ENCODE data around the gene TNFSF8. TPM values are rescaled to one million over a fixed set of nuclear protein-coding genes. Genes with fewer than 3 reads are reported as not detected.

TNFSF8 gene
- total RNA-seq, 4 donors from 2014 or later = 0.54 to 3.9 (median 2.0) TPM

DNA sequence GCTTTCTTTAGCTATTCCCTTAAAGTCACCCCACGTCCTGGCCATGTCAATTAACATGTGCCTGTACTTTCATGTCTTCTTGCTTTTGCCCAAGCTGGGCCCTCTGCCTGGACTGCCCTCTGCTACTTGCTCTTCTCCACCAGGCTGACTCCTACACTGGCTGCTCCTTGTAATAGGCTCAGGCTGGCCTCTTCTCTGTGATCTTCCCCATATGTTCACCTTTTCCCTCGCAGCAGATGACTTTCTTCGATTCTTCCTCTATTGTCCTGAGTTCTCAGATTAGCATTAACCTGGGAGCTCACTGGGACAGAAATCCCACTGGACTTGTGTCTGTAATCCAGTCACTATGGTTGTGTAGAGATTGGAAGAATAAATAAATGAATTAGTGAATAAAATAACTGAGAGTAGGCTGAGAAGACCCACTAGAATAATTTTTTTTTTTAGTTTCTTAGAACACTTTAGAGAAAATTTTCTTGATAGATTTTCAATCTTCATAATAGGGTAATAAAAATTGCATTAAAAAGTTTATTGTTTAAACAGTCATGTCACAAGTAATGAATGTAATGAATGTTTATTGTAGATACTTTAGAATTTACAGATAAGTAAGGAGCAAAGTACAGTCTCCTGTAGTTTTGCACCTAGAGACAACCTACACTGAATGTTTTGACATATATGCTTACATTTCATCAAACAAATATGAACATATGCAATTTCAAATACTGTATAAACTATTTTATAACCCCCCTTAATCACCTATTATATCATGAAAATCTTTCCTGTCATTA lies 77.1 kb downstream of the TNFSF8 start:
- TF ChIP-seq POLR2A (IDR thresholded peaks at IDR 0.05) = no peak
- TF ChIP-seq, protein P1, sequence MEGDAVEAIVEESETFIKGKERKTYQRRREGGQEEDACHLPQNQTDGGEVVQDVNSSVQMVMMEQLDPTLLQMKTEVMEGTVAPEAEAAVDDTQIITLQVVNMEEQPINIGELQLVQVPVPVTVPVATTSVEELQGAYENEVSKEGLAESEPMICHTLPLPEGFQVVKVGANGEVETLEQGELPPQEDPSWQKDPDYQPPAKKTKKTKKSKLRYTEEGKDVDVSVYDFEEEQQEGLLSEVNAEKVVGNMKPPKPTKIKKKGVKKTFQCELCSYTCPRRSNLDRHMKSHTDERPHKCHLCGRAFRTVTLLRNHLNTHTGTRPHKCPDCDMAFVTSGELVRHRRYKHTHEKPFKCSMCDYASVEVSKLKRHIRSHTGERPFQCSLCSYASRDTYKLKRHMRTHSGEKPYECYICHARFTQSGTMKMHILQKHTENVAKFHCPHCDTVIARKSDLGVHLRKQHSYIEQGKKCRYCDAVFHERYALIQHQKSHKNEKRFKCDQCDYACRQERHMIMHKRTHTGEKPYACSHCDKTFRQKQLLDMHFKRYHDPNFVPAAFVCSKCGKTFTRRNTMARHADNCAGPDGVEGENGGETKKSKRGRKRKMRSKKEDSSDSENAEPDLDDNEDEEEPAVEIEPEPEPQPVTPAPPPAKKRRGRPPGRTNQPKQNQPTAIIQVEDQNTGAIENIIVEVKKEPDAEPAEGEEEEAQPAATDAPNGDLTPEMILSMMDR (IDR thresholded peaks at IDR 0.05) = no peak
- Histone ChIP-seq H3K36me3 (no peaks in the 10 kb centered on the region), H3K4me3 (no peak overlapping the region), H3K27ac (no peak overlapping the region), H3K9me3 (no peaks in the 10 kb centered on the region), H3K27me3 (no peaks in the 10 kb centered on the region), H3K4me1 (peaks cover 0 to 8% (median 7%) of the 10 kb centered on the region in 3 donors)
- ATAC-seq = no peak
- WGBS, 2 donors (ENCODE audit: low coverage in 1 of 2) = 57 to 77% methylated on average over 2 to 3 of the region's 3 CpGs

DNA sequence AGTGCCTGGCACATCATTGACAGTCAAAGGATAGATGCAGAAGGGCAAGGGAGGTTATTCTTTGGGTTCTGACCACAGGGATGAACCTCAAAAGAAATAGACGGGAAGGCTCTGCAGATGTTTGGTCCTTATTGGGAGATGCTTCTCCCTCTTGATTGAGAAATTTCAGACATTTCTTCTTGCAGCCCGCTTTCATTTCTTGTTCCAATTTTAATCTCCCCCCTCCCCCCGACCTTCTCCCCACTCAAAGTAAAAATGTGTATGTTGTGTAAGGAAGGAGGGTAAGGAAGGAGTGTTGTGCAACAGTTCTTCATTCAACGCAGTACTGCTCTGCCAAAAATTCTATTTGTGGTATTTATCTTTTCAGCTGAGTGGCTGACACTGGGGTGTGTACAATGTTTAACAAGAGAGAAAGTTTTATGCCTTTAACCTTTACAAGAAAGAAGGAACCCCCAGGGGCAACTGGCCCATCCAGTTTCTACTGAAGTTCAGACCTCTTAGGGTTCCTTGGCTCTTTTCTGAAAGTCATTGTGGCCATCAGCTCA lies 78.3 kb downstream of the TNFSF8 start:
- no peaks in the 10 kb centered on the region for H3K36me3 ChIP-seq
- H3K4me1 ChIP-seq = peaks cover 0 to 8% (median 7%) of the 10 kb centered on the region in 3 donors
- no peaks in the 10 kb centered on the region for H3K27me3 ChIP-seq
- 45 to 53% methylated on average over 4 of the region's 4 CpGs for WGBS, 2 donors (ENCODE audit: low coverage in 1 of 2)
- no peak overlapping the region for H3K27ac ChIP-seq
- H3K4me3 ChIP-seq = no peak overlapping the region
- ATAC-seq = peak; percentile 46
- TF ChIP-seq POLR2AphosphoS5 (IDR thresholded peaks at IDR 0.05) (no peak), POLR2A (IDR thresholded peaks at IDR 0.05) (no peak), EP300 (IDR thresholded peaks at IDR 0.05) (no peak)
- TF ChIP-seq, protein P1 (IDR thresholded peaks at IDR 0.05) = no peak
- no peaks in the 10 kb centered on the region for H3K9me3 ChIP-seq

DNA sequence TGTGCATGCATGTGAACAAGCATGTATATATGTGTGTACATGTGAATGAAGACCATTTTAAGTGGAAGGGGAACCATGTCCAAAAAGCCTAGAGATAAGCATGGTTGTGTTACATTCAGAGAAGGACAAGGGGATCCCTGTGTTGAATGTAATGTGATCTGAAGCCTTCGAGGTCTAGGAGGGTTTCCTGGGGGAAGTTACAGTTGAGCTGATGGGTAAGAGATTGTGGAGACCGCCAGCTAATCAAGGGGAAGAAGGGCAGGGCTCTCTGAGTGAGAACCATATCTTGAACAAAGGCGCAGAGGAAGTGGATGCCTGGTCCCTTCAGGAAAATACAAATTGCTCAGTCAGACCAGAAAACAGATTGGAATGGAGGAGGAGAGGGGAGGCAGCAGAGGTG lies 79.1 kb downstream of the TNFSF8 start:
- no peaks in the 10 kb centered on the region for H3K9me3 ChIP-seq
- WGBS, 2 donors (ENCODE audit: low coverage in 1 of 2) = 71 to 76% methylated on average over 3 of the region's 3 CpGs
- peaks cover 0 to 7% (median under 1%) of the 10 kb centered on the region in 3 donors for H3K4me1 ChIP-seq
- no peak for TF ChIP-seq POLR2AphosphoS5 (IDR thresholded peaks at IDR 0.05)
- no peak for TF ChIP-seq POLR2A (IDR thresholded peaks at IDR 0.05)
- TF ChIP-seq EP300 (IDR thresholded peaks at IDR 0.05) = no peak
- TF ChIP-seq, protein P1 (IDR thresholded peaks at IDR 0.05) = no peak
- H3K27ac ChIP-seq = no peak overlapping the region
- no peak for ATAC-seq
- H3K27me3 ChIP-seq = no peaks in the 10 kb centered on the region
- H3K36me3 ChIP-seq = no peaks in the 10 kb centered on the region
- H3K4me3 ChIP-seq = no peak overlapping the region

Other genes starting within 250 kb of the TNFSF8 start
- gene TEX48, start 248.4 kb downstream of the TNFSF8 start, total RNA-seq = not detected
- gene TNFSF15, start 124.6 kb downstream of the TNFSF8 start, total RNA-seq = under 1 TPM; 0.13 to 0.27 (median 0.19) TPM
- 100 to 1,000 TPM; 194 to 799 (median 466) TPM for gene TNC, start 187.6 kb upstream of the TNFSF8 start, total RNA-seq

Measured in gastroesophageal sphincter (tissue), 4 donors.